Measurements from ENCODE around the gene DUSP22. TPM values are rescaled to one million over a fixed set of nuclear protein-coding genes. Genes with fewer than 3 reads are reported as not detected.

The DUSP22 gene
- total and polyA plus RNA-seq, 2 donors (not counting 1 experiment from before 2014, with no cell fraction given): 10.9 to 13.7 TPM

DNA sequence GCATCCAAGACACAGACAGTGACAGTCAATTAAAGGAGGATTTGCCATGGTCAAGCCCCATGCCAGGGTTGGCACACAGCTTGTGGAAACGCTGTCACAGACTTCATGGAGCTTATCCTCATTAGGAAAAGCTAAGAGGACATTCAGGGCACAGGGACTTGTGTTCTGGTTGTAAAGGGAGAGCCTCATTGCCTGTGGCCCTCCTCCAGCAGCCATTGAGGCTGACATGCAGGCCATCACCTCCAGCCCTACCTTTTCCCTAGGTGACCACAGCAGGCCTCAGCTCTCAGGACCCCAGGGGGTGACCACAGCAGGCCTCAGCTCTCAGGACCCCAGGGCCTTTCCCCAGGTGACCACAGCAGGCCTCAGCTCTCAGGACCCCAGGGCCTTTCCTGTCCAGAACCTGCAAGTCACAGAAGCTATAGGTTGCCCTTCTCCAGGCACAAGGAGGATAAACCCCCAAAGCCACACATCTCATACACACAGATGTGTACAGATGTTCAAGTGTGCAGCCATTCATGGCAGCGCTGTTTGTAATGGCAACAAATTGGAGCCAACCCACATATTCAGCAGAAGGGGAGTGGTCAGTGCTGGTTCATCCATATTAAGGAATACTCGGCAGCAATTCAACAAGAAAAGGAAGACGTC lies 26.1 kb downstream of the DUSP22 start:
- Histone ChIP-seq H3K36me3 (ENCODE audit: control insufficient read depth, insufficient read depth, low read length) (no peaks in the 10 kb centered on the region), H3K27me3 (ENCODE audit: control insufficient read depth, insufficient read depth, low read length) (no peaks in the 10 kb centered on the region), H3K9ac (ENCODE audit: insufficient read depth, low read length) (no peak overlapping the region), H3K4me2 (ENCODE audit: extremely low read depth, insufficient read depth, low read length) (no peak overlapping the region), H3K4me1 (ENCODE audit: control insufficient read depth, extremely low read depth, insufficient read depth, low read length) (no peaks in the 10 kb centered on the region), H3K27ac (ENCODE audit: insufficient read depth, low read length) (no peak overlapping the region), H2AFZ (ENCODE audit: low read length) (no peak overlapping the region), H3K9me3 (ENCODE audit: control insufficient read depth, insufficient read depth, low read depth, low read length) (no peaks in the 10 kb centered on the region), H3K79me2 (ENCODE audit: control insufficient read depth, insufficient read depth, low read length) (no peaks in the 10 kb centered on the region), H3K4me3 (replicated peaks in 1 of 4; ENCODE audit: control extremely low read depth in 1 of 4, insufficient read depth in 1 of 4, low read depth in 3 of 4, low read length in 4 of 4) (no peak overlapping the region), H4K20me1 (ENCODE audit: control insufficient read depth, extremely low read depth, insufficient read depth, low read length) (no peaks in the 10 kb centered on the region)
- no peak for DNase-seq (ENCODE audit: low read depth in 2 of 2)
- TF ChIP-seq CTCF (conservative IDR thresholded peaks at IDR 0.05 in 1 of 2, IDR thresholded peaks at IDR 0.05 in 1 of 2; ENCODE audit: low read depth in 1 of 2, low read length in 2 of 2) (no peak), EZH2 (IDR thresholded peaks at IDR 0.05; ENCODE audit: low read length, missing control alignments) (no peak)

- TF ChIP-seq EZH2 (IDR thresholded peaks at IDR 0.05; ENCODE audit: low read length, missing control alignments) (no peak), CTCF (conservative IDR thresholded peaks at IDR 0.05 in 1 of 2, IDR thresholded peaks at IDR 0.05 in 1 of 2; ENCODE audit: low read depth in 1 of 2, low read length in 2 of 2) (no peak)
- H3K79me2 ChIP-seq (ENCODE audit: control insufficient read depth, insufficient read depth, low read length): no peaks in the 10 kb centered on the region
- H3K4me3 ChIP-seq (replicated peaks in 1 of 4; ENCODE audit: control extremely low read depth in 1 of 4, insufficient read depth in 1 of 4, low read depth in 3 of 4, low read length in 4 of 4): no peak overlapping the region
- no peak overlapping the region for H3K9ac ChIP-seq (ENCODE audit: insufficient read depth, low read length)
- no peak for DNase-seq (ENCODE audit: low read depth in 2 of 2)
- no peak overlapping the region for H3K27ac ChIP-seq (ENCODE audit: insufficient read depth, low read length)
- H3K4me2 ChIP-seq (ENCODE audit: extremely low read depth, insufficient read depth, low read length): no peak overlapping the region
- no peak overlapping the region for H2AFZ ChIP-seq (ENCODE audit: low read length)
- no peaks in the 10 kb centered on the region for H4K20me1 ChIP-seq (ENCODE audit: control insufficient read depth, extremely low read depth, insufficient read depth, low read length)
- no peaks in the 10 kb centered on the region for H3K4me1 ChIP-seq (ENCODE audit: control insufficient read depth, extremely low read depth, insufficient read depth, low read length)
- no peaks in the 10 kb centered on the region for H3K9me3 ChIP-seq (ENCODE audit: control insufficient read depth, insufficient read depth, low read depth, low read length)
- no peaks in the 10 kb centered on the region for H3K36me3 ChIP-seq (ENCODE audit: control insufficient read depth, insufficient read depth, low read length)
- H3K27me3 ChIP-seq (ENCODE audit: control insufficient read depth, insufficient read depth, low read length): no peaks in the 10 kb centered on the region
Observed at GRCh38 chr6:319177-320131, 27.2 kb downstream of the DUSP22 start.

- Histone ChIP-seq H3K9me3 (ENCODE audit: control insufficient read depth, insufficient read depth, low read depth, low read length) (no peaks in the 10 kb centered on the region), H3K4me1 (ENCODE audit: control insufficient read depth, extremely low read depth, insufficient read depth, low read length) (no peaks in the 10 kb centered on the region), H2AFZ (ENCODE audit: low read length) (no peak overlapping the region), H3K27me3 (ENCODE audit: control insufficient read depth, insufficient read depth, low read length) (no peaks in the 10 kb centered on the region), H3K36me3 (ENCODE audit: control insufficient read depth, insufficient read depth, low read length) (no peaks in the 10 kb centered on the region), H3K4me3 (replicated peaks in 1 of 4; ENCODE audit: control extremely low read depth in 1 of 4, insufficient read depth in 1 of 4, low read depth in 3 of 4, low read length in 4 of 4) (no peak overlapping the region), H3K4me2 (ENCODE audit: extremely low read depth, insufficient read depth, low read length) (no peak overlapping the region), H4K20me1 (ENCODE audit: control insufficient read depth, extremely low read depth, insufficient read depth, low read length) (no peaks in the 10 kb centered on the region), H3K79me2 (ENCODE audit: control insufficient read depth, insufficient read depth, low read length) (no peaks in the 10 kb centered on the region), H3K9ac (ENCODE audit: insufficient read depth, low read length) (no peak overlapping the region), H3K27ac (ENCODE audit: insufficient read depth, low read length) (no peak overlapping the region)
- no peak for DNase-seq (ENCODE audit: low read depth in 2 of 2)
- no peak for TF ChIP-seq CTCF (conservative IDR thresholded peaks at IDR 0.05 in 1 of 2, IDR thresholded peaks at IDR 0.05 in 1 of 2; ENCODE audit: low read depth in 1 of 2, low read length in 2 of 2)
- no peak for TF ChIP-seq EZH2 (IDR thresholded peaks at IDR 0.05; ENCODE audit: low read length, missing control alignments)
Observed at GRCh38 chr6:320351-321157, 28.3 kb downstream of the DUSP22 start.
